IMR-90 (cell line): ENCODE results near the gene CEP70. TPM values are rescaled to one million over a fixed set of nuclear protein-coding genes. Genes with fewer than 3 reads are reported as not detected.

ENCODE experiments used
- ATAC-seq: fragments of 200-7000 bp; cut with Tn5 transposase; 2 replicates; pipeline ENCODE4 v1.9.1; 2020; ENCODE audit warnings: low read depth, mild to moderate bottlenecking, moderate library complexity
- BruUV-seq: library from RNA; stranded (reverse); fragments of 400-500 nt; replicated peaks from 2 replicates; lab custom pipeline; 2021; lab: Mats Ljungman, UMichigan
- CTCF ChIA-PET: fragments of 300-600 bp; formaldehyde crosslinking; extraction: SDS; loops from one replicate; lab custom pipeline; 2021; ENCODE audit warnings: antibody characterized with exemption; lab: Yijun Ruan, JAX
- POLR2A ChIA-PET: fragments of 300-600 bp; sonication (Branson Sonifier 250); formaldehyde crosslinking; loops from one replicate; lab custom pipeline; 2022; ENCODE audit warnings: antibody characterized with exemption; ENCODE audit not compliant: unreplicated experiment; lab: Charles Lee
- DNase-seq: peaks from one replicate; pipeline ENCODE4 v3.0.0; 2013
- H2AFZ ChIP-seq: replicated peaks from 2 replicates; pipeline ENCODE3; 2013; ENCODE audit warnings: low read length, mild to moderate bottlenecking; ENCODE audit not compliant: poor library complexity
- H2AK5ac ChIP-seq: 2 replicates; pipeline ENCODE4 v1.6.1; 2013; ENCODE audit warnings: low read depth, low read length, inconsistent platforms
- H2AK9ac ChIP-seq: replicated peaks from 2 replicates; pipeline ENCODE3; 2013; ENCODE audit warnings: mild to moderate bottlenecking, low read depth, low read length, moderate library complexity; ENCODE audit not compliant: poor library complexity
- H2BK120ac ChIP-seq: 2 replicates; pipeline ENCODE4 v1.6.1; 2013; ENCODE audit warnings: low read depth, low read length, inconsistent platforms
- H2BK15ac ChIP-seq: 3 replicates; pipeline ENCODE4 v1.6.1; 2013; ENCODE audit warnings: low read depth, low read length, inconsistent platforms
- H2BK20ac ChIP-seq: 2 replicates; pipeline ENCODE4 v1.6.1; 2013; ENCODE audit warnings: low read depth, mild to moderate bottlenecking, inconsistent platforms, low read length, moderate library complexity
- H2BK5ac ChIP-seq: 2 replicates; pipeline ENCODE4 v1.6.1; 2013; ENCODE audit warnings: mild to moderate bottlenecking, low read depth, low read length, inconsistent platforms; ENCODE audit not compliant: poor library complexity, severe bottlenecking
- H3K14ac ChIP-seq: replicated peaks from 2 replicates; pipeline ENCODE4 v1.6.1; 2013; ENCODE audit warnings: low read depth, low read length, inconsistent platforms
- H3K18ac ChIP-seq: 2 replicates; pipeline ENCODE4 v1.6.1; 2013; ENCODE audit warnings: low read depth, low read length, control low read depth
- H3K23ac ChIP-seq: 2 replicates; pipeline ENCODE4 v1.6.1; 2013; ENCODE audit warnings: low read depth, low read length, inconsistent platforms
- H3K27ac ChIP-seq: 2 replicates; pipeline ENCODE4 v1.5.1; 2013; ENCODE audit warnings: mild to moderate bottlenecking, control low read depth, low read length; ENCODE audit not compliant: insufficient read depth
- H3K27me3 ChIP-seq: 2 replicates; pipeline ENCODE4 v1.6.1; 2013; ENCODE audit warnings: low read length; ENCODE audit not compliant: control insufficient read depth, insufficient read depth
- H3K36me3 ChIP-seq: 2 replicates; pipeline ENCODE4 v1.6.1; 2013; ENCODE audit warnings: low read length, mixed read lengths; ENCODE audit not compliant: control insufficient read depth, insufficient read depth
- H3K4ac ChIP-seq: 2 replicates; pipeline ENCODE4 v1.6.1; 2013; ENCODE audit warnings: low read depth, low read length, inconsistent platforms
- H3K4me1 ChIP-seq: 2 replicates; pipeline ENCODE4 v1.6.1; 2013; ENCODE audit warnings: low read length, mixed read lengths; ENCODE audit not compliant: control insufficient read depth, insufficient read depth
- H3K4me2 ChIP-seq: 2 replicates; pipeline ENCODE4 v1.6.1; 2013; ENCODE audit warnings: low read depth, mild to moderate bottlenecking, control low read depth, low read length, moderate library complexity
- H3K4me3 ChIP-seq: 2 replicates; pipeline ENCODE4 v1.5.1; 2013; ENCODE audit warnings: low read depth, mild to moderate bottlenecking, control low read depth, low read length, moderate library complexity; ENCODE audit not compliant: insufficient read depth
- H3K56ac ChIP-seq: 2 replicates; pipeline ENCODE4 v1.6.1; 2013; ENCODE audit warnings: low read length, inconsistent platforms; ENCODE audit not compliant: insufficient read depth; ENCODE audit errors: extremely low read depth
- H3K79me1 ChIP-seq, 2 experiments: 2 replicates each; pipeline ENCODE4 v1.6.1; 2013; ENCODE audit warnings: low read length in 2 of 2, inconsistent platforms in 1 of 2, low read depth in 1 of 2
- H3K9ac ChIP-seq: 2 replicates; pipeline ENCODE4 v1.6.1; 2013; ENCODE audit warnings: low read depth, low read length, control low read depth
- H3K9me1 ChIP-seq: 2 replicates; pipeline ENCODE4 v1.6.1; 2013; ENCODE audit warnings: low read length, inconsistent platforms; ENCODE audit not compliant: insufficient read depth
- H3K9me3 ChIP-seq: 2 replicates; pipeline ENCODE4 v1.6.1; 2013; ENCODE audit warnings: low read length; ENCODE audit not compliant: control insufficient read depth, insufficient read depth
- H4K20me1 ChIP-seq: 2 replicates; pipeline ENCODE4 v1.6.1; 2013; ENCODE audit warnings: low read length, inconsistent platforms; ENCODE audit not compliant: insufficient read depth
- H4K5ac ChIP-seq: 2 replicates; pipeline ENCODE4 v1.6.1; 2013; ENCODE audit warnings: mild to moderate bottlenecking, low read depth, low read length, control low read depth
- H4K8ac ChIP-seq, 2 experiments: 2 replicates each; pipeline ENCODE4 v1.6.1; 2013; ENCODE audit warnings: low read depth in 2 of 2, low read length in 2 of 2, control low read depth in 1 of 2, inconsistent platforms in 1 of 2
- H4K91ac ChIP-seq: 2 replicates; pipeline ENCODE4 v1.6.1; 2013; ENCODE audit warnings: low read depth, low read length, inconsistent platforms; ENCODE audit not compliant: insufficient read depth
- BHLHE40 ChIP-seq: fragments of 150-350 bp; IDR thresholded peaks from 2 replicates; pipeline ENCODE4 v1.6.1; 2016; ENCODE audit warnings: mild to moderate bottlenecking, low read depth, low read length
- CEBPB ChIP-seq: IDR thresholded peaks from 2 replicates; pipeline ENCODE4 v1.6.1; 2012; ENCODE audit warnings: low read depth, low read length, improper control_type of control experiment
- CHD1 ChIP-seq: IDR thresholded peaks from 2 replicates; pipeline ENCODE4 v1.6.1; 2012; ENCODE audit warnings: low read depth, low read length, improper control_type of control experiment
- CTCF ChIP-seq: conservative IDR thresholded peaks from 2 replicates; pipeline ENCODE4 v1.5.1; 2012; ENCODE audit warnings: mild to moderate bottlenecking, low read depth, low read length, improper control_type of control experiment
- ELK1 ChIP-seq: fragments of 150-350 bp; IDR thresholded peaks from 2 replicates; pipeline ENCODE4 v1.6.1; 2016; ENCODE audit warnings: low read depth, mild to moderate bottlenecking, low read length, moderate library complexity, borderline replicate concordance
- FOS ChIP-seq: fragments of 150-350 bp; IDR thresholded peaks from 2 replicates; pipeline ENCODE4 v1.6.1; 2016; ENCODE audit warnings: low read depth, low read length
- MAFK ChIP-seq: IDR thresholded peaks from 2 replicates; pipeline ENCODE4 v1.6.1; 2012; ENCODE audit warnings: low read depth, low read length, improper control_type of control experiment
- MAZ ChIP-seq: IDR thresholded peaks from 2 replicates; pipeline ENCODE4 v1.6.1; 2012; ENCODE audit warnings: low read depth, mild to moderate bottlenecking, low read length, improper control_type of control experiment, moderate library complexity, borderline replicate concordance
- MXI1 ChIP-seq: IDR thresholded peaks from 2 replicates; pipeline ENCODE4 v1.6.1; 2012; ENCODE audit warnings: low read depth, mild to moderate bottlenecking, low read length, moderate library complexity, borderline replicate concordance
- NFE2L2 ChIP-seq: fragments of 150-350 bp; IDR thresholded peaks from 2 replicates; pipeline ENCODE4 v1.6.1; 2016; ENCODE audit warnings: low read depth, mild to moderate bottlenecking, low read length
- POLR2A ChIP-seq: IDR thresholded peaks from 2 replicates; pipeline ENCODE4 v1.6.1; 2012; ENCODE audit warnings: mild to moderate bottlenecking, low read depth, low read length
- RAD21 ChIP-seq: IDR thresholded peaks from 2 replicates; pipeline ENCODE4 v1.6.1; 2012; ENCODE audit warnings: low read length, improper control_type of control experiment
- RCOR1 ChIP-seq: IDR thresholded peaks from 2 replicates; pipeline ENCODE4 v1.6.1; 2012; ENCODE audit warnings: mild to moderate bottlenecking, low read length, improper control_type of control experiment; ENCODE audit not compliant: insufficient replicate concordance
- RFX5 ChIP-seq: IDR thresholded peaks from 2 replicates; pipeline ENCODE4 v1.8.0; 2012; ENCODE audit warnings: low read depth, mild to moderate bottlenecking, low read length, moderate library complexity
- SMC3 ChIP-seq: fragments of 150-350 bp; IDR thresholded peaks from 2 replicates; pipeline ENCODE4 v1.6.1; 2016; ENCODE audit warnings: low read depth, mild to moderate bottlenecking, antibody characterized with exemption, low read length, moderate library complexity
- USF2 ChIP-seq: fragments of 150-350 bp; IDR thresholded peaks from 2 replicates; pipeline ENCODE4 v1.6.1; 2017; ENCODE audit warnings: mild to moderate bottlenecking, antibody characterized with exemption, low read length, low read depth
- WGBS, 2 experiments: methylation state at CpG; one replicate each; pipeline versions ENCODE4 v1.1.5 to v1.1.7; 2013; ENCODE audit warnings: missing lambda C conversion rate in 2 of 2; ENCODE audit not compliant: insufficient read length in 1 of 2; ENCODE audit errors: extremely low coverage in 2 of 2; 5-methylcytosine and 5-hydroxymethylcytosine counted together
- dilution Hi-C: fragments of 300-500 bp; cut with HindIII; formaldehyde crosslinking; loops from one replicate; pipeline ENCODE4 v1.14.3; 2018; ENCODE audit warnings: low sequenced_read_pairs; ENCODE audit not compliant: unreplicated experiment
- in situ Hi-C: fragments of 300-500 bp; cut with MboI; formaldehyde crosslinking; loops from 3 replicates; pipeline ENCODE4 v1.14.3; 2019; ENCODE audit warnings: low sequenced_read_pairs, inconsistent platforms, mixed read lengths
- intact Hi-C: fragments of 100-400 bp; cut with micrococcal nuclease; formaldehyde crosslinking; loops from 2 replicates; pipeline ENCODE4 v1.10.0; 2022
- polyA plus RNA-seq, 3 experiments: library from polyadenylated mRNA; depleted of rRNA; stranded (reverse); fragments of >200 nt; gene quantifications; 2 replicates each; pipeline ENCODE4 v1.2.3, GENCODE V29; 2012; ENCODE audit warnings: low replicate concordance in 1 of 3
- total RNA-seq: library from RNA; depleted of rRNA; stranded (reverse); fragments of >200 nt; gene quantifications from 2 replicates; pipeline ENCODE4 v1.2.3, GENCODE V29; 2012

Gene CEP70
- total and polyA plus RNA-seq, 2 of the 4 experiments (the other 2 are of a cell fraction) = 4.6 to 11.1 TPM

DNA sequence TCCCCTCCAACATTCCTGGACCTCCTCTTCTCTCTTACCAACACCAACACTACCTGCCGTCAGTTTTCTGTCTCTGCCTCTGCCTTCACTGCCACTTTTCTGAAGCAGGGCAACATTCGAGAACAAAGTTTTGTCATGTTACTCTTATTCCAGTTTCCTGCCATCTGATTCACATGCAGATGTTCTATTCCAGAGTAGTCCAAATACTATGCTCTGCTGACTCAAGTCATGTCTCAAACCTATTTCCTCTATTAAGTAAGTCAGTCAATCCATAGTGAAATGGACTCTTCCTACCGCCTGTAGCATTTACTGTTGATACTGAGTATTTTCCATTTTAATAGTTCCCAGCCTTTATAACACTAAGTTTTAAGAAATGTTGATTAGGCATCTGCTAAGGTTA lies 116.3 kb downstream of the CEP70 start:
- Histone ChIP-seq H3K56ac (no peak overlapping the region), H2AFZ (no peak overlapping the region), H4K20me1 (no peaks in the 10 kb centered on the region), H3K79me1 (no peaks in the 10 kb centered on the region), H4K5ac (no peak overlapping the region), H2BK20ac (no peak overlapping the region), H3K27me3 (no peaks in the 10 kb centered on the region), H3K4ac (no peak overlapping the region), H3K9ac (no peak overlapping the region), H3K14ac (no peak overlapping the region), H2AK9ac (no peak overlapping the region), H4K8ac (no peak overlapping the region), H3K18ac (no peak overlapping the region), H3K4me3 (no peak overlapping the region), H3K9me3 (no peaks in the 10 kb centered on the region), H3K9me1 (no peaks in the 10 kb centered on the region), H3K4me2 (no peak overlapping the region), H2BK5ac (no peak overlapping the region), H4K91ac (no peak overlapping the region), H3K36me3 (no peaks in the 10 kb centered on the region), H3K27ac (no peak overlapping the region), H3K23ac (no peak overlapping the region), H2AK5ac (no peak overlapping the region), H2BK120ac (no peak overlapping the region), H3K4me1 (no peaks in the 10 kb centered on the region), H2BK15ac (no peak overlapping the region)
- ATAC-seq (no peak), DNase-seq (peak; percentile 17)
- ChIA-PET POLR2A (interaction anchor here (0.5 kb wide), 1 partner anchor 458 kb away, joined by 3 read pairs; no protein-coding TSS in a partner anchor), CTCF (no interaction called here)
- in situ Hi-C loops = no loop called here
- TF ChIP-seq SMC3 = no peak
- no peak for TF ChIP-seq RCOR1
- TF ChIP-seq NFE2L2 = no peak
- TF ChIP-seq FOS = no peak
- TF ChIP-seq CTCF = no peak
- no peak for TF ChIP-seq RAD21
- no peak for TF ChIP-seq POLR2A
- no peak for TF ChIP-seq ELK1
- TF ChIP-seq RFX5 = no peak
- no peak for TF ChIP-seq CEBPB
- no peak for TF ChIP-seq MAZ
- no peak for TF ChIP-seq CHD1
- TF ChIP-seq USF2 = no peak
- no peak for TF ChIP-seq MAFK
- no peak for TF ChIP-seq MXI1
- no peak for TF ChIP-seq BHLHE40
- WGBS, 2 experiments = 83% methylated on average over 2 of the region's 3 CpGs; no CpG with 5 or more reads in 1 of the 2 experiments
- dilution Hi-C loops = no loop called here
- intact Hi-C loops = loop anchor here (2.0 to 5.0 kb wide), 2 partner anchors 210 to 445 kb away; no protein-coding TSS in a partner anchor
- BruUV-seq = no TSS peak
